ENCODE measurements around the gene TEX26.

DNA sequence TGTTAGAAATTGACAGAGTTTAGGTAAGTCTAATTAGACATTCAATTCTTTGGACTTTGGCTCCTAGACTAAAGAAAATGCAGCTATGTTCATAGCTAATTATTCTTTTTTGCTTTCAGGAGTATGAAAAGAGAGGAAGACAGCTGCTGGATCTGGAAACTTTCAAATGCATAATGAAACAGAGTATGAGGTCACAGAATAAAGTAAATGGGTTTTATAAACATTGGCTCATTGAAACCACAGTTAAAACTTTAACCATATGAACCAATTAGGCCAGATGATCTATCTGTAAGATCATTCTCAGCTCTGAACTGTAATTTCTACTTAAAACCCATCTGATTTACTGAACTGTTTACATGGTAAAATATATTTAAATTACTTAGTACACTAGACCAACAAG lies 82.7 kb downstream of the TEX26 start:
- TF ChIP-seq, protein P1, sequence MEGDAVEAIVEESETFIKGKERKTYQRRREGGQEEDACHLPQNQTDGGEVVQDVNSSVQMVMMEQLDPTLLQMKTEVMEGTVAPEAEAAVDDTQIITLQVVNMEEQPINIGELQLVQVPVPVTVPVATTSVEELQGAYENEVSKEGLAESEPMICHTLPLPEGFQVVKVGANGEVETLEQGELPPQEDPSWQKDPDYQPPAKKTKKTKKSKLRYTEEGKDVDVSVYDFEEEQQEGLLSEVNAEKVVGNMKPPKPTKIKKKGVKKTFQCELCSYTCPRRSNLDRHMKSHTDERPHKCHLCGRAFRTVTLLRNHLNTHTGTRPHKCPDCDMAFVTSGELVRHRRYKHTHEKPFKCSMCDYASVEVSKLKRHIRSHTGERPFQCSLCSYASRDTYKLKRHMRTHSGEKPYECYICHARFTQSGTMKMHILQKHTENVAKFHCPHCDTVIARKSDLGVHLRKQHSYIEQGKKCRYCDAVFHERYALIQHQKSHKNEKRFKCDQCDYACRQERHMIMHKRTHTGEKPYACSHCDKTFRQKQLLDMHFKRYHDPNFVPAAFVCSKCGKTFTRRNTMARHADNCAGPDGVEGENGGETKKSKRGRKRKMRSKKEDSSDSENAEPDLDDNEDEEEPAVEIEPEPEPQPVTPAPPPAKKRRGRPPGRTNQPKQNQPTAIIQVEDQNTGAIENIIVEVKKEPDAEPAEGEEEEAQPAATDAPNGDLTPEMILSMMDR (IDR thresholded peaks at IDR 0.05; ENCODE audit: poor library complexity, severe bottlenecking) = no peak
- TF ChIP-seq EP300 (conservative IDR thresholded peaks at IDR 0.05; ENCODE audit: poor library complexity, severe bottlenecking) = no peak
- TF ChIP-seq SMC3 (conservative IDR thresholded peaks at IDR 0.05; ENCODE audit: poor library complexity) = no peak
- TF ChIP-seq RAD21 (conservative IDR thresholded peaks at IDR 0.05) = no peak
- no peak for TF ChIP-seq EZH2 (IDR thresholded peaks at IDR 0.05; ENCODE audit: borderline replicate concordance, insufficient read depth, low read length, poor library complexity, severe bottlenecking)
- no peak for TF ChIP-seq REST (IDR thresholded peaks at IDR 0.05; ENCODE audit: borderline replicate concordance)
